C4-2B (cell line): ENCODE measurements around the gene SPDEF.

Source experiments
- H3K27ac ChIP-seq: fragments of 450-650 bp; 2 replicates; pipeline ENCODE4 v1.5.1; 2017
- ZFX ChIP-seq: fragments of 450-650 bp; IDR thresholded peaks from 2 replicates; pipeline ENCODE4 v1.6.1; 2017
- TF ChIP-seq, protein P1 (sequence below): fragments of 450-650 bp; conservative IDR thresholded peaks from 2 replicates; pipeline ENCODE4 v1.5.1; 2017; ENCODE audit warnings: mild to moderate bottlenecking

Gene SPDEF

GRCh38 chr6:34508425-34508824 is 47.7 kb downstream of the SPDEF start:
- TF ChIP-seq, protein P1, sequence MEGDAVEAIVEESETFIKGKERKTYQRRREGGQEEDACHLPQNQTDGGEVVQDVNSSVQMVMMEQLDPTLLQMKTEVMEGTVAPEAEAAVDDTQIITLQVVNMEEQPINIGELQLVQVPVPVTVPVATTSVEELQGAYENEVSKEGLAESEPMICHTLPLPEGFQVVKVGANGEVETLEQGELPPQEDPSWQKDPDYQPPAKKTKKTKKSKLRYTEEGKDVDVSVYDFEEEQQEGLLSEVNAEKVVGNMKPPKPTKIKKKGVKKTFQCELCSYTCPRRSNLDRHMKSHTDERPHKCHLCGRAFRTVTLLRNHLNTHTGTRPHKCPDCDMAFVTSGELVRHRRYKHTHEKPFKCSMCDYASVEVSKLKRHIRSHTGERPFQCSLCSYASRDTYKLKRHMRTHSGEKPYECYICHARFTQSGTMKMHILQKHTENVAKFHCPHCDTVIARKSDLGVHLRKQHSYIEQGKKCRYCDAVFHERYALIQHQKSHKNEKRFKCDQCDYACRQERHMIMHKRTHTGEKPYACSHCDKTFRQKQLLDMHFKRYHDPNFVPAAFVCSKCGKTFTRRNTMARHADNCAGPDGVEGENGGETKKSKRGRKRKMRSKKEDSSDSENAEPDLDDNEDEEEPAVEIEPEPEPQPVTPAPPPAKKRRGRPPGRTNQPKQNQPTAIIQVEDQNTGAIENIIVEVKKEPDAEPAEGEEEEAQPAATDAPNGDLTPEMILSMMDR, result no peak
- no peak for TF ChIP-seq ZFX
- H3K27ac ChIP-seq, result no peak overlapping the region

DNA sequence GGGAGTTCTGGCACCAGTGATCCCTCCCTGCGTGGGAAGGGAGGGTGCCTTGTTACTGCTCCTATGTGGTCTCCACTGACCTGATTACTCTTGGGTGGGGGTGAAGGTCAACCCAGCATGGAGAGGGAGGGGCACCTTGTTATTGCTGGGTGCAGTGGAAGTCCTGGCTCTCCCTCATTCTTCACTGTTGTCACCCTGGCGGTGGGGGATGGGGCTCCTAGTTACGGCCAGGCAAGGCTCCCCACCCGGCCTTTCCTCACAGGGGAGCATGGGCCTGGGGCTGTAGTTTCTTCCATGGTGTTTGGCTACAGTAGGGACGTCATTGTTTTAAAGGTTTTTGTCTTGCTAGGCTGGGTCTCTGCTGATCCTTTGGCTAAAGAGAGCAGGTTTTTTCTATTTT is 49.4 kb downstream of the SPDEF start:
- no peak for TF ChIP-seq ZFX
- TF ChIP-seq, protein P1, result no peak
- H3K27ac ChIP-seq, result no peak overlapping the region

DNA sequence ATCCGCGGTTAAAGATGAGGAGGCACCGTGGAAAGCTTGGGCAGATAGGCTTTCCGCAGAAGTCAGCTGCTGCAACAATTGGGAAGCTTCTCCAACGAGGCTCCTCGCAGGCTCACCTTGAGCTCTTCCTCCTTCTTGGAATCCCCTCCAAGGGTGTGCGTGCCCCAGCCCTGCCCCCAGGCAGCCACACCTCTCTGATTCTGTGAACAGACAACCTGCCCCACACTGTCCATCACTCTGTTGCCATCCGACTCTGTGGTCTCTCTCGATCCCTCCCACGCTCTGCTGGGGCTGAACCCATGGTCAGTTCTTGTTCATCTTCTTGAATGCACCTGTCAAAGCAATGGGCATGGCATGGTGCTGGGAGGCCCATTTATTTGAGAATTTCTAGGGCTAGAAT is 58.7 kb downstream of the SPDEF start:
- TF ChIP-seq, protein P1, result no peak
- TF ChIP-seq ZFX, result no peak
- H3K27ac ChIP-seq, result no peak overlapping the region

- no peak overlapping the region for H3K27ac ChIP-seq
- TF ChIP-seq, protein P1, result no peak
- no peak for TF ChIP-seq ZFX
These were observed 59.9 kb downstream of the SPDEF start for GRCh38 chr6:34496103-34496685.

DNA sequence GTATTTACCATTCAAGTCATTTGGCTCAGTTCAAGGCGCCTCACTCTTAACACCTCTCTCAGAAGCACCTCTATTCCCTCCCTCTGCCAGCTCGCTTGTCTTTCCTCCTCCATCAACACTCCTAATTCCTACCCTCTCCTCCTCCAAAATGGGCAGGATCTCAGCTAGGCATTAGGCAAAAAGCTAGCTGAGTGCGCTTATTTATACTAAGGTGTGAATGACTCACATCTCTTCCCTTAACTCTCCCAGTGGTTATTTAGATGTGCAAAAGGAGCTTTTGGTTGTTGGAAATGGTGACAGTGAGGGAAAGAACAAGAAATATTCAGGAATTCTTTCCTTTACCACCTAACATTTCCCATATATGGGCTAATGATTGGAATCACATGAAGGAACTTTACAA is 61.2 kb downstream of the SPDEF start:
- H3K27ac ChIP-seq, result no peak overlapping the region
- TF ChIP-seq ZFX, result no peak
- TF ChIP-seq, protein P1, result no peak

- no peak overlapping the region for H3K27ac ChIP-seq
- no peak for TF ChIP-seq ZFX
- TF ChIP-seq, protein P1, result no peak
These were observed 62.8 kb downstream of the SPDEF start for GRCh38 chr6:34493344-34493743.

DNA sequence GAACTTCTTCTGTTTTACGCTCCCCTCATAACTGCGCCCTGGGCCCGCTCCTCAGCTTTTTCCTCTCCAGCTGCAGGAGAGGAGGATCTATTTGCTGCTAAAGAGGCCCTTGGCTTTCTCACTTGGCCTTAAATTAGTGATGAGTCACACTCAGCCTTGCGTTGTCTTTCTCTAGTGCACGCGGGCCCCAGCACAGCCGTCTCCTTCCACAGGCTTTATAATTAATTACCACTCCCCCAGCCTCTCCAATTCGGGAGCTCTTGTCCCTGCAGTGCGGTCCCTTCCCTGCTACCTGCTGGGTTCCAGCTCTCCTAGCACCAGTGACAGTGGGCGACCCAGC is 65.1 kb downstream of the SPDEF start:
- TF ChIP-seq ZFX, result no peak
- TF ChIP-seq, protein P1, result no peak
- H3K27ac ChIP-seq, result no peak overlapping the region
